Measurements from ENCODE around the gene DNAJB7. TPM values are rescaled to one million over a fixed set of nuclear protein-coding genes. Genes with fewer than 3 reads are reported as not detected.

The DNAJB7 gene
- total RNA-seq, 1 experiment from 2014 or later = not detected

DNA sequence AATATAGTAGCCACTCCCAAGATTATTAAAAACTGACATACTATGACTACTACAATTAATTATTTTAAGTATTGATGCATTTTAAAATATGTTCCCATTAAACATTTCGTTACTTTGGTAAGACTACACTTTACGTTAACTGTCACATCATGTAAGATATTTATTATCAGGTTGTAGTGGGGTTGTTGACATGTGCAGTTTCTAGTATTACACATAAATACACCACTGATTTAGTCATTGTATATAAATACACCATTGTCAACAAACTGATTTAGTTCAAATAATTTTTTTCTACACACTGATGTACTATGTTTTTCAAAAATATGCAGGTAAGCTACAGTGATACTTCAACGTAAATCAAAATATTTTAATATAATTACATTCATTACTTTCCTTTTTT is 17.0 kb downstream of the DNAJB7 start:
- Mint-ChIP-seq H3K36me3 (peaks cover 71% of the 10 kb centered on the region), H3K9me3 (no peaks in the 10 kb centered on the region), H3K27me3 (ENCODE audit: low read depth) (no peaks in the 10 kb centered on the region), H3K27ac (no peak overlapping the region), H3K4me1 (no peaks in the 10 kb centered on the region), H3K4me3 (no peak overlapping the region)
- POLR2A ChIA-PET = no interaction called here
- CTCF ChIA-PET = no interaction called here
- TF ChIP-seq, protein P1, sequence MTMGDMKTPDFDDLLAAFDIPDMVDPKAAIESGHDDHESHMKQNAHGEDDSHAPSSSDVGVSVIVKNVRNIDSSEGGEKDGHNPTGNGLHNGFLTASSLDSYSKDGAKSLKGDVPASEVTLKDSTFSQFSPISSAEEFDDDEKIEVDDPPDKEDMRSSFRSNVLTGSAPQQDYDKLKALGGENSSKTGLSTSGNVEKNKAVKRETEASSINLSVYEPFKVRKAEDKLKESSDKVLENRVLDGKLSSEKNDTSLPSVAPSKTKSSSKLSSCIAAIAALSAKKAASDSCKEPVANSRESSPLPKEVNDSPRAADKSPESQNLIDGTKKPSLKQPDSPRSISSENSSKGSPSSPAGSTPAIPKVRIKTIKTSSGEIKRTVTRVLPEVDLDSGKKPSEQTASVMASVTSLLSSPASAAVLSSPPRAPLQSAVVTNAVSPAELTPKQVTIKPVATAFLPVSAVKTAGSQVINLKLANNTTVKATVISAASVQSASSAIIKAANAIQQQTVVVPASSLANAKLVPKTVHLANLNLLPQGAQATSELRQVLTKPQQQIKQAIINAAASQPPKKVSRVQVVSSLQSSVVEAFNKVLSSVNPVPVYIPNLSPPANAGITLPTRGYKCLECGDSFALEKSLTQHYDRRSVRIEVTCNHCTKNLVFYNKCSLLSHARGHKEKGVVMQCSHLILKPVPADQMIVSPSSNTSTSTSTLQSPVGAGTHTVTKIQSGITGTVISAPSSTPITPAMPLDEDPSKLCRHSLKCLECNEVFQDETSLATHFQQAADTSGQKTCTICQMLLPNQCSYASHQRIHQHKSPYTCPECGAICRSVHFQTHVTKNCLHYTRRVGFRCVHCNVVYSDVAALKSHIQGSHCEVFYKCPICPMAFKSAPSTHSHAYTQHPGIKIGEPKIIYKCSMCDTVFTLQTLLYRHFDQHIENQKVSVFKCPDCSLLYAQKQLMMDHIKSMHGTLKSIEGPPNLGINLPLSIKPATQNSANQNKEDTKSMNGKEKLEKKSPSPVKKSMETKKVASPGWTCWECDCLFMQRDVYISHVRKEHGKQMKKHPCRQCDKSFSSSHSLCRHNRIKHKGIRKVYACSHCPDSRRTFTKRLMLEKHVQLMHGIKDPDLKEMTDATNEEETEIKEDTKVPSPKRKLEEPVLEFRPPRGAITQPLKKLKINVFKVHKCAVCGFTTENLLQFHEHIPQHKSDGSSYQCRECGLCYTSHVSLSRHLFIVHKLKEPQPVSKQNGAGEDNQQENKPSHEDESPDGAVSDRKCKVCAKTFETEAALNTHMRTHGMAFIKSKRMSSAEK (CRISPR knock-in tag; IDR thresholded peaks at IDR 0.05; ENCODE audit: borderline replicate concordance) = no peak
- TF ChIP-seq, protein P2, sequence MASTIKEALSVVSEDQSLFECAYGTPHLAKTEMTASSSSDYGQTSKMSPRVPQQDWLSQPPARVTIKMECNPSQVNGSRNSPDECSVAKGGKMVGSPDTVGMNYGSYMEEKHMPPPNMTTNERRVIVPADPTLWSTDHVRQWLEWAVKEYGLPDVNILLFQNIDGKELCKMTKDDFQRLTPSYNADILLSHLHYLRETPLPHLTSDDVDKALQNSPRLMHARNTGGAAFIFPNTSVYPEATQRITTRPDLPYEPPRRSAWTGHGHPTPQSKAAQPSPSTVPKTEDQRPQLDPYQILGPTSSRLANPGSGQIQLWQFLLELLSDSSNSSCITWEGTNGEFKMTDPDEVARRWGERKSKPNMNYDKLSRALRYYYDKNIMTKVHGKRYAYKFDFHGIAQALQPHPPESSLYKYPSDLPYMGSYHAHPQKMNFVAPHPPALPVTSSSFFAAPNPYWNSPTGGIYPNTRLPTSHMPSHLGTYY (CRISPR knock-in tag; IDR thresholded peaks at IDR 0.05) = no peak
- TF ChIP-seq ETV6 (CRISPR knock-in tag; IDR thresholded peaks at IDR 0.05) (no peak), JAZF1 (CRISPR knock-in tag; IDR thresholded peaks at IDR 0.05) (no peak), TEAD1 (CRISPR knock-in tag; IDR thresholded peaks at IDR 0.05) (no peak), NFE2L1 (CRISPR knock-in tag; IDR thresholded peaks at IDR 0.05) (no peak), MYBL2 (CRISPR knock-in tag; IDR thresholded peaks at IDR 0.05) (no peak), SMAD3 (CRISPR knock-in tag; IDR thresholded peaks at IDR 0.05; ENCODE audit: borderline replicate concordance) (no peak), ZNF423 (CRISPR knock-in tag; IDR thresholded peaks at IDR 0.05) (no peak), JUN (CRISPR knock-in tag; IDR thresholded peaks at IDR 0.05) (no peak), GRHL2 (CRISPR knock-in tag; IDR thresholded peaks at IDR 0.05; ENCODE audit: insufficient replicate concordance, severe bottlenecking) (no peak), ZNF416 (CRISPR knock-in tag; IDR thresholded peaks at IDR 0.05) (no peak), MXD4 (CRISPR knock-in tag; IDR thresholded peaks at IDR 0.05; ENCODE audit: borderline replicate concordance) (no peak), CREM (CRISPR knock-in tag; IDR thresholded peaks at IDR 0.05) (no peak), ELF4 (CRISPR knock-in tag; IDR thresholded peaks at IDR 0.05; ENCODE audit: low read depth) (no peak), RORB (CRISPR knock-in tag; IDR thresholded peaks at IDR 0.05) (no peak)
- TF ChIP-seq, protein P3, sequence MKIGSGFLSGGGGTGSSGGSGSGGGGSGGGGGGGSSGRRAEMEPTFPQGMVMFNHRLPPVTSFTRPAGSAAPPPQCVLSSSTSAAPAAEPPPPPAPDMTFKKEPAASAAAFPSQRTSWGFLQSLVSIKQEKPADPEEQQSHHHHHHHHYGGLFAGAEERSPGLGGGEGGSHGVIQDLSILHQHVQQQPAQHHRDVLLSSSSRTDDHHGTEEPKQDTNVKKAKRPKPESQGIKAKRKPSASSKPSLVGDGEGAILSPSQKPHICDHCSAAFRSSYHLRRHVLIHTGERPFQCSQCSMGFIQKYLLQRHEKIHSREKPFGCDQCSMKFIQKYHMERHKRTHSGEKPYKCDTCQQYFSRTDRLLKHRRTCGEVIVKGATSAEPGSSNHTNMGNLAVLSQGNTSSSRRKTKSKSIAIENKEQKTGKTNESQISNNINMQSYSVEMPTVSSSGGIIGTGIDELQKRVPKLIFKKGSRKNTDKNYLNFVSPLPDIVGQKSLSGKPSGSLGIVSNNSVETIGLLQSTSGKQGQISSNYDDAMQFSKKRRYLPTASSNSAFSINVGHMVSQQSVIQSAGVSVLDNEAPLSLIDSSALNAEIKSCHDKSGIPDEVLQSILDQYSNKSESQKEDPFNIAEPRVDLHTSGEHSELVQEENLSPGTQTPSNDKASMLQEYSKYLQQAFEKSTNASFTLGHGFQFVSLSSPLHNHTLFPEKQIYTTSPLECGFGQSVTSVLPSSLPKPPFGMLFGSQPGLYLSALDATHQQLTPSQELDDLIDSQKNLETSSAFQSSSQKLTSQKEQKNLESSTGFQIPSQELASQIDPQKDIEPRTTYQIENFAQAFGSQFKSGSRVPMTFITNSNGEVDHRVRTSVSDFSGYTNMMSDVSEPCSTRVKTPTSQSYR (CRISPR knock-in tag; IDR thresholded peaks at IDR 0.05) = no peak
- TF ChIP-seq, protein P4, sequence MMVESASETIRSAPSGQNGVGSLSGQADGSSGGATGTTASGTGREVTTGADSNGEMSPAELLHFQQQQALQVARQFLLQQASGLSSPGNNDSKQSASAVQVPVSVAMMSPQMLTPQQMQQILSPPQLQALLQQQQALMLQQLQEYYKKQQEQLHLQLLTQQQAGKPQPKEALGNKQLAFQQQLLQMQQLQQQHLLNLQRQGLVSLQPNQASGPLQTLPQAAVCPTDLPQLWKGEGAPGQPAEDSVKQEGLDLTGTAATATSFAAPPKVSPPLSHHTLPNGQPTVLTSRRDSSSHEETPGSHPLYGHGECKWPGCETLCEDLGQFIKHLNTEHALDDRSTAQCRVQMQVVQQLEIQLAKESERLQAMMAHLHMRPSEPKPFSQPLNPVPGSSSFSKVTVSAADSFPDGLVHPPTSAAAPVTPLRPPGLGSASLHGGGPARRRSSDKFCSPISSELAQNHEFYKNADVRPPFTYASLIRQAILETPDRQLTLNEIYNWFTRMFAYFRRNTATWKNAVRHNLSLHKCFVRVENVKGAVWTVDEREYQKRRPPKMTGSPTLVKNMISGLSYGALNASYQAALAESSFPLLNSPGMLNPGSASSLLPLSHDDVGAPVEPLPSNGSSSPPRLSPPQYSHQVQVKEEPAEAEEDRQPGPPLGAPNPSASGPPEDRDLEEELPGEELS (CRISPR knock-in tag; IDR thresholded peaks at IDR 0.05) = no peak
- TF ChIP-seq, protein P5, sequence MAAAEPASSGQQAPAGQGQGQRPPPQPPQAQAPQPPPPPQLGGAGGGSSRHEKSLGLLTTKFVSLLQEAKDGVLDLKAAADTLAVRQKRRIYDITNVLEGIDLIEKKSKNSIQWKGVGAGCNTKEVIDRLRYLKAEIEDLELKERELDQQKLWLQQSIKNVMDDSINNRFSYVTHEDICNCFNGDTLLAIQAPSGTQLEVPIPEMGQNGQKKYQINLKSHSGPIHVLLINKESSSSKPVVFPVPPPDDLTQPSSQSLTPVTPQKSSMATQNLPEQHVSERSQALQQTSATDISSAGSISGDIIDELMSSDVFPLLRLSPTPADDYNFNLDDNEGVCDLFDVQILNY (CRISPR knock-in tag; IDR thresholded peaks at IDR 0.05) = no peak
- TF ChIP-seq, protein P6, sequence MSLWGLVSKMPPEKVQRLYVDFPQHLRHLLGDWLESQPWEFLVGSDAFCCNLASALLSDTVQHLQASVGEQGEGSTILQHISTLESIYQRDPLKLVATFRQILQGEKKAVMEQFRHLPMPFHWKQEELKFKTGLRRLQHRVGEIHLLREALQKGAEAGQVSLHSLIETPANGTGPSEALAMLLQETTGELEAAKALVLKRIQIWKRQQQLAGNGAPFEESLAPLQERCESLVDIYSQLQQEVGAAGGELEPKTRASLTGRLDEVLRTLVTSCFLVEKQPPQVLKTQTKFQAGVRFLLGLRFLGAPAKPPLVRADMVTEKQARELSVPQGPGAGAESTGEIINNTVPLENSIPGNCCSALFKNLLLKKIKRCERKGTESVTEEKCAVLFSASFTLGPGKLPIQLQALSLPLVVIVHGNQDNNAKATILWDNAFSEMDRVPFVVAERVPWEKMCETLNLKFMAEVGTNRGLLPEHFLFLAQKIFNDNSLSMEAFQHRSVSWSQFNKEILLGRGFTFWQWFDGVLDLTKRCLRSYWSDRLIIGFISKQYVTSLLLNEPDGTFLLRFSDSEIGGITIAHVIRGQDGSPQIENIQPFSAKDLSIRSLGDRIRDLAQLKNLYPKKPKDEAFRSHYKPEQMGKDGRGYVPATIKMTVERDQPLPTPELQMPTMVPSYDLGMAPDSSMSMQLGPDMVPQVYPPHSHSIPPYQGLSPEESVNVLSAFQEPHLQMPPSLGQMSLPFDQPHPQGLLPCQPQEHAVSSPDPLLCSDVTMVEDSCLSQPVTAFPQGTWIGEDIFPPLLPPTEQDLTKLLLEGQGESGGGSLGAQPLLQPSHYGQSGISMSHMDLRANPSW (CRISPR knock-in tag; conservative IDR thresholded peaks at IDR 0.05; ENCODE audit: low read depth) = no peak
- DNase-seq (ENCODE audit: low spot score) = no peak
- no peak for ATAC-seq
